WTC11 (cell line): ENCODE results near the gene FBXL13.
"Not testable (repeated sequence)": the region's sequence is repeated elsewhere in the genome, so short reads cannot be mapped to it uniquely, and the experiment has no call there.

Experiments
- TEAD1 ChIP-seq: sonication (generic); formaldehyde crosslinking; IDR thresholded peaks from 2 replicates; pipeline ENCODE4 v1.8.0; 2022; ENCODE audit warnings: mild to moderate bottlenecking, missing genetic modification reagents
- TF ChIP-seq, protein P1 (sequence below): sonication (generic); formaldehyde crosslinking; IDR thresholded peaks from 2 replicates; pipeline ENCODE4 v1.8.0; 2023; ENCODE audit warnings: missing genetic modification reagents
- TF ChIP-seq, protein P2 (sequence below): fragments of 200-600 bp; IDR thresholded peaks from 2 replicates; pipeline ENCODE4 v1.8.0; 2022; ENCODE audit warnings: antibody characterized with exemption
- TF ChIP-seq, protein P3 (sequence below): sonication (generic); formaldehyde crosslinking; IDR thresholded peaks from 2 replicates; pipeline ENCODE4 v1.8.0; 2022; ENCODE audit warnings: mild to moderate bottlenecking, missing genetic modification reagents

DNA sequence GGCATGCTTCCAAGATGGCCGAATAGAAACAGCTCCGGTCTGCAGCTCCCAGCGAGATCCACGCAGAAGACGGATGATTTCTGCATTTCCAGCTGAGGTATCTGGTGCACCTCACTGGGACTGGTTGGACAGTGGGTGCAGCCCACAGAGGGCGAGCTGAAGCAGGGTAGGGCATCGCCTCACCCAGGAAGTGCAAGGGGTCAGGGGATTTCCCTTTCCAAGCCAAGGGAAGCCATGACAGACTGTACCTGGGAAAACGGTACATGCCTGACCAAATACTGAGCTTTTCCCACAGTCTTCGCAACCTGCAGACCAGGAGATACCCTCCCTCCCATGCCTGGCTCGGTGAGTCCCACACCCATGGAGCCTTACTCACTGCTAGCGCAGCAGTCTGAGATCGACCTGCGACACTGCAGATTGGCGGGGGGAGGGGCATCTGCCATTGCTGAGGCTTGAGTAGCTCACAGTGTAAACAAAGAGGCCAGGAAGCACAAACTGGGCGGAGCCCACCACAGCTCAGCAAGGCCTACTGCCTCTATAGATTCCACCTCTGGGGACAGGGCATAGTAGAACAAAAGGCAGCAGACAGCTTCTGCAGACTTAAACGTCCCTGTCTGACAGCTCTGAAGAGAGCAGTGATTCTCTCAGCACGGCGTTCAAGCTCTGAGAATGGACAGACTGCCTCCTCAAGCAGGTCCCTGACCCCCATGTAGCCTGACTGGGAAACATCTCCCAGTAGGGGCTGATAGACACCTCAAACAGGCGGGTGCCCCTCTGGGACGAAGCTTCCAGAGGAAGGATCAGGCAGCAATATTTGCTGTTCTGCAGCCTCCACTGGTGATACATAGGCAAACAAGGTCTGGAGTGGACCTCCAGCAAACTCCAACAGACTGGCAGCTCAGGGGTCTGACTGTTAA is 36.5 kb downstream of the FBXL13 start:
- TF ChIP-seq, protein P1, sequence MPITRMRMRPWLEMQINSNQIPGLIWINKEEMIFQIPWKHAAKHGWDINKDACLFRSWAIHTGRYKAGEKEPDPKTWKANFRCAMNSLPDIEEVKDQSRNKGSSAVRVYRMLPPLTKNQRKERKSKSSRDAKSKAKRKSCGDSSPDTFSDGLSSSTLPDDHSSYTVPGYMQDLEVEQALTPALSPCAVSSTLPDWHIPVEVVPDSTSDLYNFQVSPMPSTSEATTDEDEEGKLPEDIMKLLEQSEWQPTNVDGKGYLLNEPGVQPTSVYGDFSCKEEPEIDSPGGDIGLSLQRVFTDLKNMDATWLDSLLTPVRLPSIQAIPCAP (CRISPR knock-in tag), result not testable (repeated sequence)
- not testable (repeated sequence) for TF ChIP-seq TEAD1 (CRISPR knock-in tag)
- TF ChIP-seq, protein P2, sequence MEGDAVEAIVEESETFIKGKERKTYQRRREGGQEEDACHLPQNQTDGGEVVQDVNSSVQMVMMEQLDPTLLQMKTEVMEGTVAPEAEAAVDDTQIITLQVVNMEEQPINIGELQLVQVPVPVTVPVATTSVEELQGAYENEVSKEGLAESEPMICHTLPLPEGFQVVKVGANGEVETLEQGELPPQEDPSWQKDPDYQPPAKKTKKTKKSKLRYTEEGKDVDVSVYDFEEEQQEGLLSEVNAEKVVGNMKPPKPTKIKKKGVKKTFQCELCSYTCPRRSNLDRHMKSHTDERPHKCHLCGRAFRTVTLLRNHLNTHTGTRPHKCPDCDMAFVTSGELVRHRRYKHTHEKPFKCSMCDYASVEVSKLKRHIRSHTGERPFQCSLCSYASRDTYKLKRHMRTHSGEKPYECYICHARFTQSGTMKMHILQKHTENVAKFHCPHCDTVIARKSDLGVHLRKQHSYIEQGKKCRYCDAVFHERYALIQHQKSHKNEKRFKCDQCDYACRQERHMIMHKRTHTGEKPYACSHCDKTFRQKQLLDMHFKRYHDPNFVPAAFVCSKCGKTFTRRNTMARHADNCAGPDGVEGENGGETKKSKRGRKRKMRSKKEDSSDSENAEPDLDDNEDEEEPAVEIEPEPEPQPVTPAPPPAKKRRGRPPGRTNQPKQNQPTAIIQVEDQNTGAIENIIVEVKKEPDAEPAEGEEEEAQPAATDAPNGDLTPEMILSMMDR, result not testable (repeated sequence)
- TF ChIP-seq, protein P3, sequence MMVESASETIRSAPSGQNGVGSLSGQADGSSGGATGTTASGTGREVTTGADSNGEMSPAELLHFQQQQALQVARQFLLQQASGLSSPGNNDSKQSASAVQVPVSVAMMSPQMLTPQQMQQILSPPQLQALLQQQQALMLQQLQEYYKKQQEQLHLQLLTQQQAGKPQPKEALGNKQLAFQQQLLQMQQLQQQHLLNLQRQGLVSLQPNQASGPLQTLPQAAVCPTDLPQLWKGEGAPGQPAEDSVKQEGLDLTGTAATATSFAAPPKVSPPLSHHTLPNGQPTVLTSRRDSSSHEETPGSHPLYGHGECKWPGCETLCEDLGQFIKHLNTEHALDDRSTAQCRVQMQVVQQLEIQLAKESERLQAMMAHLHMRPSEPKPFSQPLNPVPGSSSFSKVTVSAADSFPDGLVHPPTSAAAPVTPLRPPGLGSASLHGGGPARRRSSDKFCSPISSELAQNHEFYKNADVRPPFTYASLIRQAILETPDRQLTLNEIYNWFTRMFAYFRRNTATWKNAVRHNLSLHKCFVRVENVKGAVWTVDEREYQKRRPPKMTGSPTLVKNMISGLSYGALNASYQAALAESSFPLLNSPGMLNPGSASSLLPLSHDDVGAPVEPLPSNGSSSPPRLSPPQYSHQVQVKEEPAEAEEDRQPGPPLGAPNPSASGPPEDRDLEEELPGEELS (CRISPR knock-in tag), result not testable (repeated sequence)
